Nephron progenitor cell (in vitro differentiated cells): ENCODE results near the gene CCDC137.
"Not testable (repeated sequence)": the region's sequence is repeated elsewhere in the genome, so short reads cannot be mapped to it uniquely, and the experiment has no call there.

ENCODE experiments used
- DNase-seq: peaks from one replicate; pipeline ENCODE4 v3.0.0; 2021
- H3K27ac Mint-ChIP-seq: 2 replicates; pipeline ENCODE4 v1.8.0; 2021; ENCODE audit warnings: mild to moderate bottlenecking, moderate library complexity, mixed read lengths
- H3K27me3 Mint-ChIP-seq: 2 replicates; pipeline ENCODE4 v1.8.0; 2021; ENCODE audit warnings: mild to moderate bottlenecking, low read depth, mixed read lengths; ENCODE audit not compliant: poor library complexity
- H3K36me3 Mint-ChIP-seq: 2 replicates; pipeline ENCODE4 v1.8.0; 2021; ENCODE audit warnings: low read depth, mixed read lengths
- H3K4me1 Mint-ChIP-seq: 2 replicates; pipeline ENCODE4 v1.8.0; 2021; ENCODE audit warnings: mixed read lengths
- H3K4me3 Mint-ChIP-seq: 2 replicates; pipeline ENCODE4 v1.8.0; 2021; ENCODE audit warnings: mild to moderate bottlenecking, moderate library complexity, mixed read lengths
- H3K9me3 Mint-ChIP-seq: 2 replicates; pipeline ENCODE4 v1.8.0; 2021; ENCODE audit warnings: mild to moderate bottlenecking, moderate library complexity, mixed read lengths
- TF ChIP-seq, protein P1 (sequence below): fragments of 200-600 bp; sonication (generic); IDR thresholded peaks from 2 replicates; pipeline ENCODE4 v1.5.0; 2021; ENCODE audit warnings: antibody characterized with exemption

CCDC137 gene

GRCh38 chr17:81672954-81673353 lies 6.4 kb downstream of the CCDC137 start:
- DNase-seq: no peak
- peaks cover 5% of the 10 kb centered on the region for H3K9me3 Mint-ChIP-seq
- TF ChIP-seq, protein P1, sequence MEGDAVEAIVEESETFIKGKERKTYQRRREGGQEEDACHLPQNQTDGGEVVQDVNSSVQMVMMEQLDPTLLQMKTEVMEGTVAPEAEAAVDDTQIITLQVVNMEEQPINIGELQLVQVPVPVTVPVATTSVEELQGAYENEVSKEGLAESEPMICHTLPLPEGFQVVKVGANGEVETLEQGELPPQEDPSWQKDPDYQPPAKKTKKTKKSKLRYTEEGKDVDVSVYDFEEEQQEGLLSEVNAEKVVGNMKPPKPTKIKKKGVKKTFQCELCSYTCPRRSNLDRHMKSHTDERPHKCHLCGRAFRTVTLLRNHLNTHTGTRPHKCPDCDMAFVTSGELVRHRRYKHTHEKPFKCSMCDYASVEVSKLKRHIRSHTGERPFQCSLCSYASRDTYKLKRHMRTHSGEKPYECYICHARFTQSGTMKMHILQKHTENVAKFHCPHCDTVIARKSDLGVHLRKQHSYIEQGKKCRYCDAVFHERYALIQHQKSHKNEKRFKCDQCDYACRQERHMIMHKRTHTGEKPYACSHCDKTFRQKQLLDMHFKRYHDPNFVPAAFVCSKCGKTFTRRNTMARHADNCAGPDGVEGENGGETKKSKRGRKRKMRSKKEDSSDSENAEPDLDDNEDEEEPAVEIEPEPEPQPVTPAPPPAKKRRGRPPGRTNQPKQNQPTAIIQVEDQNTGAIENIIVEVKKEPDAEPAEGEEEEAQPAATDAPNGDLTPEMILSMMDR: no peak
- peaks cover 59% of the 10 kb centered on the region for H3K36me3 Mint-ChIP-seq
- no peak overlapping the region for H3K27ac Mint-ChIP-seq
- peaks cover 3% of the 10 kb centered on the region for H3K27me3 Mint-ChIP-seq
- H3K4me1 Mint-ChIP-seq: peaks cover 12% of the 10 kb centered on the region
- H3K4me3 Mint-ChIP-seq: no peak overlapping the region

GRCh38 chr17:81673561-81674258 lies 7.2 kb downstream of the CCDC137 start:
- peaks cover 53% of the 10 kb centered on the region for H3K36me3 Mint-ChIP-seq
- H3K27me3 Mint-ChIP-seq: peaks cover 3% of the 10 kb centered on the region
- peak overlapping the region; percentile 45 for H3K27ac Mint-ChIP-seq
- TF ChIP-seq, protein P1: no peak
- peaks cover 6% of the 10 kb centered on the region for H3K4me1 Mint-ChIP-seq
- peaks cover 5% of the 10 kb centered on the region for H3K9me3 Mint-ChIP-seq
- no peak overlapping the region for H3K4me3 Mint-ChIP-seq
- no peak for DNase-seq

GRCh38 chr17:81675515-81676221 lies 9.1 kb downstream of the CCDC137 start:
- H3K27me3 Mint-ChIP-seq, H3K27ac Mint-ChIP-seq, H3K9me3 Mint-ChIP-seq, H3K4me1 Mint-ChIP-seq, H3K4me3 Mint-ChIP-seq: not testable (repeated sequence)
- H3K36me3 Mint-ChIP-seq: peaks cover 45% of the 10 kb centered on the region
- TF ChIP-seq, protein P1: peak; percentile 65
- DNase-seq: peak; percentile 33

GRCh38 chr17:81676906-81677305 lies 10.4 kb downstream of the CCDC137 start:
- Mint-ChIP-seq H3K9me3 (peaks cover 5% of the 10 kb centered on the region), H3K4me1 (peaks cover 11% of the 10 kb centered on the region), H3K4me3 (no peak overlapping the region), H3K36me3 (peaks cover 34% of the 10 kb centered on the region), H3K27ac (no peak overlapping the region), H3K27me3 (peaks cover 3% of the 10 kb centered on the region)
- TF ChIP-seq, protein P1: no peak
- no peak for DNase-seq

GRCh38 chr17:81680150-81680549 lies 13.6 kb downstream of the CCDC137 start:
- no peak for DNase-seq
- peak overlapping the region; percentile 50 for H3K4me3 Mint-ChIP-seq
- TF ChIP-seq, protein P1: no peak

More at GRCh38 chr17:81680150-81680549, 13.6 kb downstream of the CCDC137 start:
- Mint-ChIP-seq H3K27me3 (peaks cover 3% of the 10 kb centered on the region), H3K36me3 (peaks cover 16% of the 10 kb centered on the region), H3K9me3 (peaks cover 5% of the 10 kb centered on the region), H3K27ac (no peak overlapping the region), H3K4me1 (peaks cover 29% of the 10 kb centered on the region)
